ENCODE results near the gene VANGL2.

Gene VANGL2

GRCh38 chr1:160474392-160475242, 74.3 kb downstream of the VANGL2 start:
- DNase-seq (ENCODE audit: insufficient read length) (no peak), FAIRE-seq (peak; percentile 95)
- no peak for TF ChIP-seq POLR2AphosphoS5 (IDR thresholded peaks at IDR 0.05; ENCODE audit: low read depth, low read length)
- TF ChIP-seq TAF1 (IDR thresholded peaks at IDR 0.05; ENCODE audit: borderline replicate concordance, low read depth, low read length): no peak
- no peak for TF ChIP-seq POLR2A (IDR thresholded peaks at IDR 0.05; ENCODE audit: low read depth, low read length)
